ENCODE measurements around the gene CREB3L1. TPM values are rescaled to one million over a fixed set of nuclear protein-coding genes. Genes with fewer than 3 reads are reported as not detected.
A peak's percentile ranks its signal among the peaks of the same experiment; 100 is the strongest.

The CREB3L1 gene
- total and polyA plus RNA-seq, 2 of the 13 experiments (the other 11 are each of a cell fraction or from before 2014, with no cell fraction given): not detected

DNA sequence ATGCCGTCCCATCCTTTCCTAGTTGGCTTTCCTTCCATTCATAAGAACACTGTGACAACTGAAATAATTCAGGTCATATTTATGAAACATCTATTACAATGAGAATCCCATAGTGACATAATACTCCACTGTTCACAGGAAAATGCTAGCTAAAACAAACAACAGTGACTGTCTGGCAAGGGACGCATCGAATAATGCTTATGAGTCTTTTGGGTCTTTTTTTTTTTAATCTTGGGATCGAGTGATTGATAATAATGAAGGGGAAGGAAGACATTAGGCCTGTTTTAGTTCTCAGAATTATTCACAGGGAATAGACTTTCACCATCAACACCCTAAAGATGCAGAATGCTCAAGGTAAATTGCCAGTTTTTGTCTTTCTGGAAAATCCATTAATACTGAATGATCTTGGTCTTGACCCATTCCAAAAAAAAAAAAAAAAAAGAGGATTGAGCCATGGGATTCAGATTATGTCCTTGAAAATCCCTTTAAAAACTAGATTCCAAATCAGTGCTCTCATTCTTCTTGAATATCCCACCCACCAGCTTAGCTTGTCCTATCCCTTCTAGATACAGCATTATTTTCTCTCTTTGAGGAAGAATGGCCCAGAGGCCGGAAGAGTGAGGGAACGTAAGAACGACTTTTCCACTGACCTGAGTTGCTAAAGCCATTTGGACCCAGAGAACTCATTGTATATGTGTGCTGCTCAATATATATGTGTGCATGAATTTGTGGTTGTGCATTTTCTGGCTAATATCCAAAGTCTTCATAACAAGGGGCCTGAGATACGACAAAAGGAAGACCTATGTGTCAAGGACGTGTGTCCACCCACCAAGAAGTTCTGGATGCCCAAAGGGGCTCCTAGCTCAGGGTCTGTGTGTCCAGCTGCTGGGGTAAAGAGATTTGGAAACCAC lies 35.2 kb upstream of the CREB3L1 start:
- H3K36me3 ChIP-seq (replicated peaks in 1 of 2; ENCODE audit: control insufficient read depth in 1 of 2, insufficient read depth in 2 of 2, low read length in 2 of 2): no peaks in the 10 kb centered on the region
- H3K4me3 ChIP-seq (replicated peaks in 1 of 3; ENCODE audit: insufficient read depth in 1 of 3, low read depth in 2 of 3, low read length in 3 of 3): peak overlapping the region; percentile 56 to 68 (median 67)
- BruUV-seq (replicated peaks): no TSS peak
- H3K27ac ChIP-seq (ENCODE audit: extremely low read length, insufficient read depth, low read length): peak overlapping the region; percentile 76
- peaks cover 40% of the 10 kb centered on the region for H3K4me1 ChIP-seq (ENCODE audit: insufficient read depth, low read length)
- WGBS (ENCODE audit: low lambda C conversion rate): 89% methylated on average over 9 of the region's 9 CpGs
- peaks cover 7 to 27% of the 10 kb centered on the region in 2 experiments for H3K27me3 ChIP-seq (ENCODE audit: control insufficient read depth in 1 of 2, insufficient read depth in 2 of 2, low read length in 2 of 2)
- no peaks in the 10 kb centered on the region for H4K20me1 ChIP-seq (ENCODE audit: insufficient read depth, low read length)
- H3K79me2 ChIP-seq (ENCODE audit: insufficient read depth, low read length): no peaks in the 10 kb centered on the region
- intact Hi-C loops (cut with micrococcal nuclease; ENCODE audit: unreplicated experiment): no loop called here
- peak overlapping the region; percentile 80 for H3K9ac ChIP-seq (ENCODE audit: insufficient read depth, low read depth, low read length)
- DNase-seq (ENCODE audit: low spot score): no peak
- peak overlapping the region; percentile 100 for H3K4me2 ChIP-seq (ENCODE audit: low read depth, low read length)
- no peaks in the 10 kb centered on the region for H3K9me3 ChIP-seq (ENCODE audit: low read length)
- in situ Hi-C loops (cut with HindIII; ENCODE audit: extremely low pct_ligation_motif_present, low pct_unique_long_range_greater_than_20kb): no loop called here
- FAIRE-seq: no peak
- POLR2A ChIA-PET: interaction anchor here (0.6 to 3.1 kb wide), 22 partner anchors 10 to 324 kb away, joined by 3 to 36 read pairs (median 6); partner anchors contain the start of genes DGKZ, LARGE2 and PEX16
- ATAC-seq: no peak
- CTCF ChIA-PET (ENCODE audit: low intra/inter-chr PET ratio, low total read pairs): interaction anchor here (1.5 kb wide), 1 partner anchor 66 kb away, joined by 4 read pairs; no protein-coding TSS in a partner anchor
- no peak overlapping the region for H2AFZ ChIP-seq (ENCODE audit: low read length)
- TF ChIP-seq, protein P1, sequence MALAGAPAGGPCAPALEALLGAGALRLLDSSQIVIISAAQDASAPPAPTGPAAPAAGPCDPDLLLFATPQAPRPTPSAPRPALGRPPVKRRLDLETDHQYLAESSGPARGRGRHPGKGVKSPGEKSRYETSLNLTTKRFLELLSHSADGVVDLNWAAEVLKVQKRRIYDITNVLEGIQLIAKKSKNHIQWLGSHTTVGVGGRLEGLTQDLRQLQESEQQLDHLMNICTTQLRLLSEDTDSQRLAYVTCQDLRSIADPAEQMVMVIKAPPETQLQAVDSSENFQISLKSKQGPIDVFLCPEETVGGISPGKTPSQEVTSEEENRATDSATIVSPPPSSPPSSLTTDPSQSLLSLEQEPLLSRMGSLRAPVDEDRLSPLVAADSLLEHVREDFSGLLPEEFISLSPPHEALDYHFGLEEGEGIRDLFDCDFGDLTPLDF (CRISPR knock-in tag; IDR thresholded peaks at IDR 0.05): 0 out of 2 replicates have a peak, but pooled peaks have one; percentile 54
- TF ChIP-seq ZMYM3 (CRISPR knock-in tag; IDR thresholded peaks at IDR 0.05) (no peak), HNF4G (IDR thresholded peaks at IDR 0.05; ENCODE audit: borderline replicate concordance, low read depth, low read length) (no peak), HNF4G (CRISPR knock-in tag; IDR thresholded peaks at IDR 0.05; ENCODE audit: borderline replicate concordance, low read depth) (no peak), CAMTA2 (CRISPR knock-in tag; IDR thresholded peaks at IDR 0.05; ENCODE audit: borderline replicate concordance) (no peak), TEAD2 (CRISPR knock-in tag; IDR thresholded peaks at IDR 0.05) (0 out of 2 replicates have a peak, but pooled peaks have one; percentile 12)
- TF ChIP-seq, protein P2, sequence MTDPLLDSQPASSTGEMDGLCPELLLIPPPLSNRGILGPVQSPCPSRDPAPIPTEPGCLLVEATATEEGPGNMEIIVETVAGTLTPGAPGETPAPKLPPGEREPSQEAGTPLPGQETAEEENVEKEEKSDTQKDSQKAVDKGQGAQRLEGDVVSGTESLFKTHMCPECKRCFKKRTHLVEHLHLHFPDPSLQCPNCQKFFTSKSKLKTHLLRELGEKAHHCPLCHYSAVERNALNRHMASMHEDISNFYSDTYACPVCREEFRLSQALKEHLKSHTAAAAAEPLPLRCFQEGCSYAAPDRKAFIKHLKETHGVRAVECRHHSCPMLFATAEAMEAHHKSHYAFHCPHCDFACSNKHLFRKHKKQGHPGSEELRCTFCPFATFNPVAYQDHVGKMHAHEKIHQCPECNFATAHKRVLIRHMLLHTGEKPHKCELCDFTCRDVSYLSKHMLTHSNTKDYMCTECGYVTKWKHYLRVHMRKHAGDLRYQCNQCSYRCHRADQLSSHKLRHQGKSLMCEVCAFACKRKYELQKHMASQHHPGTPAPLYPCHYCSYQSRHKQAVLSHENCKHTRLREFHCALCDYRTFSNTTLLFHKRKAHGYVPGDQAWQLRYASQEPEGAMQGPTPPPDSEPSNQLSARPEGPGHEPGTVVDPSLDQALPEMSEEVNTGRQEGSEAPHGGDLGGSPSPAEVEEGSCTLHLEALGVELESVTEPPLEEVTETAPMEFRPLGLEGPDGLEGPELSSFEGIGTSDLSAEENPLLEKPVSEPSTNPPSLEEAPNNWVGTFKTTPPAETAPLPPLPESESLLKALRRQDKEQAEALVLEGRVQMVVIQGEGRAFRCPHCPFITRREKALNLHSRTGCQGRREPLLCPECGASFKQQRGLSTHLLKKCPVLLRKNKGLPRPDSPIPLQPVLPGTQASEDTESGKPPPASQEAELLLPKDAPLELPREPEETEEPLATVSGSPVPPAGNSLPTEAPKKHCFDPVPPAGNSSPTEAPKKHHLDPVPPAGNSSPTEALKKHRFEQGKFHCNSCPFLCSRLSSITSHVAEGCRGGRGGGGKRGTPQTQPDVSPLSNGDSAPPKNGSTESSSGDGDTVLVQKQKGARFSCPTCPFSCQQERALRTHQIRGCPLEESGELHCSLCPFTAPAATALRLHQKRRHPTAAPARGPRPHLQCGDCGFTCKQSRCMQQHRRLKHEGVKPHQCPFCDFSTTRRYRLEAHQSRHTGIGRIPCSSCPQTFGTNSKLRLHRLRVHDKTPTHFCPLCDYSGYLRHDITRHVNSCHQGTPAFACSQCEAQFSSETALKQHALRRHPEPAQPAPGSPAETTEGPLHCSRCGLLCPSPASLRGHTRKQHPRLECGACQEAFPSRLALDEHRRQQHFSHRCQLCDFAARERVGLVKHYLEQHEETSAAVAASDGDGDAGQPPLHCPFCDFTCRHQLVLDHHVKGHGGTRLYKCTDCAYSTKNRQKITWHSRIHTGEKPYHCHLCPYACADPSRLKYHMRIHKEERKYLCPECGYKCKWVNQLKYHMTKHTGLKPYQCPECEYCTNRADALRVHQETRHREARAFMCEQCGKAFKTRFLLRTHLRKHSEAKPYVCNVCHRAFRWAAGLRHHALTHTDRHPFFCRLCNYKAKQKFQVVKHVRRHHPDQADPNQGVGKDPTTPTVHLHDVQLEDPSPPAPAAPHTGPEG (CRISPR knock-in tag; IDR thresholded peaks at IDR 0.05): 0 out of 2 replicates have a peak, but pooled peaks have one; percentile 9
- TF ChIP-seq, protein P3, sequence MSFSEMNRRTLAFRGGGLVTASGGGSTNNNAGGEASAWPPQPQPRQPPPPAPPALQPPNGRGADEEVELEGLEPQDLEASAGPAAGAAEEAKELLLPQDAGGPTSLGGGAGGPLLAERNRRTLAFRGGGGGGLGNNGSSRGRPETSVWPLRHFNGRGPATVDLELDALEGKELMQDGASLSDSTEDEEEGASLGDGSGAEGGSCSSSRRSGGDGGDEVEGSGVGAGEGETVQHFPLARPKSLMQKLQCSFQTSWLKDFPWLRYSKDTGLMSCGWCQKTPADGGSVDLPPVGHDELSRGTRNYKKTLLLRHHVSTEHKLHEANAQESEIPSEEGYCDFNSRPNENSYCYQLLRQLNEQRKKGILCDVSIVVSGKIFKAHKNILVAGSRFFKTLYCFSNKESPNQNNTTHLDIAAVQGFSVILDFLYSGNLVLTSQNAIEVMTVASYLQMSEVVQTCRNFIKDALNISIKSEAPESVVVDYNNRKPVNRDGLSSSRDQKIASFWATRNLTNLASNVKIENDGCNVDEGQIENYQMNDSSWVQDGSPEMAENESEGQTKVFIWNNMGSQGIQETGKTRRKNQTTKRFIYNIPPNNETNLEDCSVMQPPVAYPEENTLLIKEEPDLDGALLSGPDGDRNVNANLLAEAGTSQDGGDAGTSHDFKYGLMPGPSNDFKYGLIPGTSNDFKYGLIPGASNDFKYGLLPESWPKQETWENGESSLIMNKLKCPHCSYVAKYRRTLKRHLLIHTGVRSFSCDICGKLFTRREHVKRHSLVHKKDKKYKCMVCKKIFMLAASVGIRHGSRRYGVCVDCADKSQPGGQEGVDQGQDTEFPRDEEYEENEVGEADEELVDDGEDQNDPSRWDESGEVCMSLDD (CRISPR knock-in tag; IDR thresholded peaks at IDR 0.05; ENCODE audit: borderline replicate concordance): no peak
- TF ChIP-seq, protein P4, sequence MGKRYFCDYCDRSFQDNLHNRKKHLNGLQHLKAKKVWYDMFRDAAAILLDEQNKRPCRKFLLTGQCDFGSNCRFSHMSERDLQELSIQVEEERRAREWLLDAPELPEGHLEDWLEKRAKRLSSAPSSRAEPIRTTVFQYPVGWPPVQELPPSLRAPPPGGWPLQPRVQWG (CRISPR knock-in tag; IDR thresholded peaks at IDR 0.05; ENCODE audit: borderline replicate concordance, low read depth): no peak
- TF ChIP-seq, protein P5, sequence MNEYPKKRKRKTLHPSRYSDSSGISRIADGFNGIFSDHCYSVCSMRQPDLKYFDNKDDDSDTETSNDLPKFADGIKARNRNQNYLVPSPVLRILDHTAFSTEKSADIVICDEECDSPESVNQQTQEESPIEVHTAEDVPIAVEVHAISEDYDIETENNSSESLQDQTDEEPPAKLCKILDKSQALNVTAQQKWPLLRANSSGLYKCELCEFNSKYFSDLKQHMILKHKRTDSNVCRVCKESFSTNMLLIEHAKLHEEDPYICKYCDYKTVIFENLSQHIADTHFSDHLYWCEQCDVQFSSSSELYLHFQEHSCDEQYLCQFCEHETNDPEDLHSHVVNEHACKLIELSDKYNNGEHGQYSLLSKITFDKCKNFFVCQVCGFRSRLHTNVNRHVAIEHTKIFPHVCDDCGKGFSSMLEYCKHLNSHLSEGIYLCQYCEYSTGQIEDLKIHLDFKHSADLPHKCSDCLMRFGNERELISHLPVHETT (CRISPR knock-in tag; conservative IDR thresholded peaks at IDR 0.05): no peak
